SK-N-SH treated with all-trans-retinoic acid at 6 μM for 48 hours (cell line): ENCODE measurements around the gene CTDSP1.

Source experiments
- ARNTL ChIP-seq: fragments of 450-650 bp; formaldehyde crosslinking; IDR thresholded peaks from 2 replicates; pipeline ENCODE4 v1.5.0; 2020; ENCODE audit warnings: low read depth, mild to moderate bottlenecking, moderate library complexity, borderline replicate concordance
- CREB5 ChIP-seq: fragments of 250-450 bp; sonication (Bioruptor Pico); IDR thresholded peaks from 2 replicates; pipeline ENCODE4 v1.5.1; 2020; ENCODE audit warnings: low read depth, mild to moderate bottlenecking, moderate library complexity
- CSDC2 ChIP-seq: fragments of 250-450 bp; sonication (Bioruptor Pico); IDR thresholded peaks from 2 replicates; pipeline ENCODE4 v1.5.0; 2020; ENCODE audit warnings: mild to moderate bottlenecking, moderate library complexity
- CSRNP3 ChIP-seq: fragments of 250-450 bp; sonication (Bioruptor Pico); IDR thresholded peaks from 2 replicates; pipeline ENCODE4 v1.5.1; 2021; ENCODE audit warnings: mild to moderate bottlenecking, moderate library complexity
- ISL1 ChIP-seq: fragments of 250-450 bp; sonication (Bioruptor Pico); IDR thresholded peaks from 2 replicates; pipeline ENCODE4 v2.1.2; 2022; ENCODE audit warnings: mild to moderate bottlenecking, moderate library complexity
- OSR1 ChIP-seq: fragments of 250-450 bp; sonication (Bioruptor Pico); IDR thresholded peaks from 2 replicates; pipeline ENCODE4 v1.8.0; 2022; ENCODE audit warnings: moderate library complexity, mild to moderate bottlenecking, inconsistent platforms
- PATZ1 ChIP-seq: fragments of 250-450 bp; sonication (Bioruptor Pico); IDR thresholded peaks from 2 replicates; pipeline ENCODE4 v1.8.0; 2020; ENCODE audit warnings: mild to moderate bottlenecking, moderate library complexity, borderline replicate concordance
- PPARA ChIP-seq: fragments of 250-450 bp; sonication (Bioruptor Pico); IDR thresholded peaks from 2 replicates; pipeline ENCODE4 v1.5.0; 2020; ENCODE audit warnings: mild to moderate bottlenecking, borderline replicate concordance
- RARB ChIP-seq: fragments of 250-450 bp; sonication (Bioruptor Pico); IDR thresholded peaks from 2 replicates; pipeline ENCODE4 v1.8.0; 2021; ENCODE audit warnings: mild to moderate bottlenecking, moderate library complexity
- ZC3H10 ChIP-seq: fragments of 250-450 bp; sonication (Bioruptor Pico); IDR thresholded peaks from 2 replicates; pipeline ENCODE4 v1.5.1; 2021; ENCODE audit warnings: mild to moderate bottlenecking, moderate library complexity
- ZFP3 ChIP-seq: fragments of 250-450 bp; sonication (Bioruptor Pico); IDR thresholded peaks from 2 replicates; pipeline ENCODE4 v1.5.0; 2020; ENCODE audit warnings: mild to moderate bottlenecking, moderate library complexity
- ZFP30 ChIP-seq: fragments of 450-650 bp; formaldehyde crosslinking; IDR thresholded peaks from 2 replicates; pipeline ENCODE4 v1.5.0; 2022; ENCODE audit warnings: mild to moderate bottlenecking, moderate library complexity
- ZNF70 ChIP-seq: fragments of 450-650 bp; formaldehyde crosslinking; IDR thresholded peaks from 2 replicates; pipeline ENCODE4 v1.5.0; 2020; ENCODE audit warnings: mild to moderate bottlenecking, moderate library complexity

GRCh38 chr2:218371983-218372350 lies 27.7 kb upstream of the CTDSP1 start:
- TF ChIP-seq ZFP3 (no peak), CSDC2 (no peak), CREB5 (CRISPR knock-in tag) (no peak), ISL1 (CRISPR knock-in tag) (no peak), ZC3H10 (CRISPR knock-in tag) (no peak), PPARA (CRISPR knock-in tag) (no peak), PATZ1 (no peak), ZFP30 (CRISPR knock-in tag) (no peak), RARB (no peak), CSRNP3 (no peak), OSR1 (CRISPR knock-in tag) (no peak), ZNF70 (CRISPR knock-in tag) (no peak), ARNTL (CRISPR knock-in tag) (no peak)
